AG20443 (cell line): ENCODE measurements around the gene TSPAN9.
A peak's percentile ranks its signal among the peaks of the same experiment; 100 is the strongest.

Source experiments
- DNase-seq: peaks from one replicate; pipeline ENCODE4 v3.0.0; 2012; ENCODE audit warnings: low spot score, mixed read lengths

Gene TSPAN9

DNA sequence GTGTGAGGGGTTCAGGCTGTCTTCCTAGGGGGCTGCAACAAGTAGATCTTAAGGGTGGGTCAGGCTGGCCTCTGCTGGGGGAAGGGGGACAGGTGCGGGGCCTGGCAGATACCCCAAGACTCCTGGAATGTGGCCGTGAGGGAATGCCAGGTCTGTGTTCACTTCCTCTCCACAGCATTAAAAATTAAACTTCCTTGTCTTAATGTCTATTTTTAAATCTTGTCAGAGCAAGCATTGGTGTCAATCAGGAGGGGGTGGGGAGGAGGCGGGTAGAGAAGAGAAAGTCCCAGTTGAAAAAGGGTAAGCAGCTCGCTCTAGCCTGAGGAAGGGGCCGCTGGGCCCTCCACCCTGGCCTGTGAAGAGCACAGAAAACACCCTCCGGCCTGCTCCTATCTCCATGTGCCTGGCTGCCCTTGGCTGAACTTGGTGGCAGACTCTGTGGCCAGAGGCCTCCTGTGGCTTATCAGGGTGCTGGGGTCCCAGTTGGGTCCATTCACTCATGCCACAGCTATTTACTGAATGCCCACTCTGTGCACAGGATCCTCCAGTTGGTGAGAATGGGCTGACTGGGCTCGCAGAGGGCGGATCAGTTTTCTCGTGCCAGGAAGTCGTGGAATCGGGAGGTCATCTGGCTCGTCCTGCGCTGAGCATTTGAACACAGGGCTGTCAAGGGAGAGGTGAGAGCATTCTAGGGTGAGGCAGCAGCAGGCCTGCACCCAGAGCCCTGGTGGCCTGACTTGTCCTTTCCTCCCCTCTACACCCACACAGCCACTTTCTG, 128.8 kb downstream of the TSPAN9 start:
- no peak for DNase-seq

DNA sequence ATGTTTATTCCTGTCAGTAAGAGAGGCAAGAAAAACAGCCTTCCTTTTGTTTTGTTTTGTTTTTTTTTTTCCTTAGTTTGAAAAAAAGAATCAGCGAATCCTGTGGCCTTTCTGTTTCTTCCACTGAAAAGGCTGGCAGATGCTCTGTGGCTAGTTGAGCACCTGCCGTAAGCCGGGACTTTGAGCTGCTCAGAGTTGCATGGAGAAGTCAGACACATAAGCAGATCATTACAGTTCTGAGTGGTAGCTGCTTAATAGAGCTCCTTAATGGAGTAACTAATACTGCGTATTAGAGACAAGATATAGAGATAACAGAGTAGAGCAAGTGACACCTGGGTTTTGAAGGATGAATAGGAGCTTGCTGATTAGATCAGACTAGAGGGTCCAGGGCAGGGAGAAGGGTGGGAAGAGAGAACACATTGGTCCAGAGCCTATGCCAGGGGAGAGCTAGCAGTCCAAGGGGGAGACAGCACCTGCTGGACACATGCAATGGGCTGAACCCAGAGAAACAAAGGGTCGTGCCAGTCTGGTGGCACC, 129.4 kb downstream of the TSPAN9 start:
- no peak for DNase-seq

DNA sequence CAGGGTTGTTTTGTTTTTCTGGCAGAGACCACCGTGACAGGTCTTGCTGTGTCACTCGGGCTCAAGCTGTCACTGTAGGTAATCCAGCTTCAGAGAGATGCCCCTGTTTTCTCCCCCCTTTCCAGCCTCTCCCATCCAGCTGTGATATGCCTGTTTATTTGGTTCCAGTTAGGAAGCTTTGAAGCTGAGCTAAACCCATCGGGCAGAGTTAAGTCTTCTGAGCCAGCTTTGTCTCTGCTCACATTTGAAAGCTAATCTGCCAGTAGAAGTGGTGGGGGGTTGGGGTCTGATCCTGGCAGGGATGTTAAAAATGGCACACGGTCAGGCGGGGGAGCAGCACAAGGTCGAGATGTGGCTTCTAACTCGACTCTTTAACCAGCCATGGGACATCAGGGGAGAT, 130.0 kb downstream of the TSPAN9 start:
- no peak for DNase-seq

DNA sequence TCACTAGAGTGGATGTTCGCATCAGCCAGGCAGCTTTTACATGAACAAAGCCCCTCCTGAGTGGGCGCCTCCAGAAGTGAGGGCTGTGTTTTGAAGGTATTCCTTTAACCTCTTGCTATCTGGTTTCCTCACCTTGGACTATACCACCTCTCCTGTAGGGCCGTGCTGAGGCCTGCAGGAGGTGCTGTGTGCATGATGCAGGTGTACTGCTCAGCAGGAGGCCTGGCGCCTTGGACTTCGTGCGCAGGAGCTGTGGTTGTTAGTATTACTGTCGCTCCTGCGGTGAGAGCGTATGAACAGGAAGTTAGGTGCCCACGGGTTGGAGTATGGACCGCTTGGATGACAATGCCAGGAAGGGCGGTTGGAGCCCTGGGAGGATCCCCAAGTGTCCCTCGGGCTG, 130.7 kb downstream of the TSPAN9 start:
- no peak for DNase-seq

DNA sequence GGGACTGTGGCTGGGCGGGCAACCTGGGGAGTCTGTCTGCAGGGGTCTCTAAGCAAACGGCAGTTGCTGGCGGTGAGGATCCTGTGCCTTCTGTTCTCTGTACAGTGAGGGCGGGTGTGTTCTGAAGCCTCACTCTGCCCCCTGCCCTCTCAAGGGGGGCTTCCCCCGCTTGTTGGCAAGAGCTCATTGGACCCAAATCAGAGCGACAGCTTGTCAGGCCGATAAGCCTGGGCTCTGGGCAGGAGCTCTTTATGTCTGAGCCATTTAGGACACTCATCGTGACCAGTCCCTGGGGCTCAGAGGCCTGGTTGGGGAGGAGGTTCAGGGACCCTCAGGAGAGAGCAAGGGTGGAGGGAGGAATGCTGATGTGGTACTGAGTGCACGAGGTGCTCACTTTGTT, 136.0 kb downstream of the TSPAN9 start:
- no peak for DNase-seq

DNA sequence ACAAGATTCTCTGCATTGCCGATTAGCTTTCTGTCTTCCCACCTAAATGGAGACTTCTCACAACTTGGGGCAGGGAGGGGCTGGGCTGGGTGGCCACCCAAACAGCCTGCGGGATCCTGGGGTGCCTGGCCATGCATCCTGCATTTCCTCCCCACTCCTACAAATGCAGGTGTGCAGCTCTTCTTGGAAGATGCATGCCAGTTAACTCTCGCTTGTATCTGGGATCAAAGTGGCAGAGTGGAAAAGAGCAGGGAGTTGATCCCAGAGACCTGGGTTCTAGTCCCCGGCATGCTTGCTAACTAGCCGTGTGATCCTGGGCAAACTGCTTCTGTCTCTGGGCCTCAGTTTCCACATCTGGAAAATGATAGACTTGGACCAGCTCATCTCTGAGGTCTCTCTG, 136.6 kb downstream of the TSPAN9 start:
- DNase-seq = no peak

DNA sequence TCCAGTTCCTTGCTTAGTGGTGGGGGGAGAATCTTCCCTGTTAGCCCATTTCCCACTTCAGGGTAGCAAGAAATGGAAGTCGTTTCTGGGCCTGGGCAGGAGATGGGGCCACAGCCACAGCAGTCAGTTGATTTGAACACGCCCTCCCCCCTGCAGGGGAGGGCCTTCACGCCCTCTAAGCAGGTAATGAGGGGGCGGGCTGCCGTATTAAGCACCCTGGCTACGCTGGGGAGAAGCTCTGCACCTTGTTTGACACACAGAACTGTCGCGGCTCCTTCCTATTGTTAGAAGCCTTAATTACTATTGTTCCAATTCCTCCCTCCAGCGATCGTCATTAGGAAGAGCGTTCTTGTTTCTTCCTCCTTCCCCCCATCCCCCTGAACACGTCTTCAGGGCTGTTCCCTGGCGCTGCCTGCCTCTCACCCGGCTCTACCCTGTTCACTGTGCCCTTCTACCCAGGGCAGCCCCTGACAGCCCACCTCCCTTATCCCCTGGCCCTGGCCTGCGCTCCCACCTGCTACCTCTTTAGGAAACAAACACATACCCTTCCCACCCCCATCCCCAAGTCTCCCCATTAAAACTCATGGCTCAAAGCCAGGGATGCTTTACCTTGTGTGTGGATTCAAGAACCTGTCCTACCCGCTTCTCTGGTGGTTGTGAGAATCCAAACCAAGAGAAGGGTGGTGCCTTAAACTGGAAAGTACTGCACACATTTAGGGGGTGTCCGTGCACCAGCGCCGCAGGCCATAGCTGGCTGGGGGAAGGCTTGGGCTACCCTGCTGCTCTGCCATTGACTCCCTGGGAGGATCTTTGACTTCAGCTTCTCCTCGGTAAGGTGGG, 137.6 kb downstream of the TSPAN9 start:
- no peak for DNase-seq

DNA sequence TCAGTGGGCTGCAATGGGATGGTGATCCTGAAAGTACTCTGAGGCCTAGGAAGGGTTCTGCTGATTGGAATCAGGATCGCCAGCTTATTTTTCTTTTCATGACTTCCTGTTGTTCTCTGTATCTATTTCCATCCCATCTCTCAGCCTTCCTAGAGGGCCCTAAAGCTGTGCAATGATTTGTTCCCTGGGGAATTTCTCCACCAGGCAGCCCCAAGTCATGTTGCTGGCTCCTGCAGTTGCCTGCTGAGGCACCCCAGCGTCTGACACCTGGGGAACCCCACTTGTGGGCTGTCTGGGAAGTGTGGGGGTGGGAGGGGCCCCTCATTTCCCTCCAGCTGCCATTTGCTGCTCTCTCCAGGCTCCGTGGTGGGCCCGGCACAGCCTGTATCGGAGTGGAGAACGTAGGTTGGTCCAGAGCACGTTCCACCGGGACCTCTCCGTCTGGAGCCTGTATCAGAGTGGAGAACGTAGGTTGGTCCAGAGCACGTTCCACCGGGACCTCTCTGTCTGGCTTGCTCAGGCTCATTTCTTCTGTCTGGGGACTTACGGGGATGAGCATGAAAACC, 138.3 kb downstream of the TSPAN9 start:
- no peak for DNase-seq

DNA sequence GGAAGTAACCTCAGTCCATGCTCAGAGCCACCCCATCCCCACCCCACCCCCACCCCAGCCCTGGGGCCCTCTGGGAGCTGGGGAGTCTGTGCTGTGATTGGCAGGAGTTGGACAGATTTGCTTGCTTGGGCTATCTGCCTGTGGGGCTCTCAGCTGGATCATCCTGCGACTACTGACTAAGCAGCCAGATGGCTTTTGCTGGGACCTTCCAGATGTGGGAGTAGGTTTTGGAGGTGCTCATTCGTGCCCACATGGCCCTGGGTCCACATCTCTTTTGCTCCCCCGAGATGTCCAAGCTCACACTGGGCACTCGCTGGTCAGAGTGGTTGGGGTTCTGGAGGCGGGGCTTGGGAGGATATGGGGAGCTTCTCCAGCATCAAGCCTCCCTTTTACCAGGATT, 138.9 kb downstream of the TSPAN9 start:
- DNase-seq = no peak

DNA sequence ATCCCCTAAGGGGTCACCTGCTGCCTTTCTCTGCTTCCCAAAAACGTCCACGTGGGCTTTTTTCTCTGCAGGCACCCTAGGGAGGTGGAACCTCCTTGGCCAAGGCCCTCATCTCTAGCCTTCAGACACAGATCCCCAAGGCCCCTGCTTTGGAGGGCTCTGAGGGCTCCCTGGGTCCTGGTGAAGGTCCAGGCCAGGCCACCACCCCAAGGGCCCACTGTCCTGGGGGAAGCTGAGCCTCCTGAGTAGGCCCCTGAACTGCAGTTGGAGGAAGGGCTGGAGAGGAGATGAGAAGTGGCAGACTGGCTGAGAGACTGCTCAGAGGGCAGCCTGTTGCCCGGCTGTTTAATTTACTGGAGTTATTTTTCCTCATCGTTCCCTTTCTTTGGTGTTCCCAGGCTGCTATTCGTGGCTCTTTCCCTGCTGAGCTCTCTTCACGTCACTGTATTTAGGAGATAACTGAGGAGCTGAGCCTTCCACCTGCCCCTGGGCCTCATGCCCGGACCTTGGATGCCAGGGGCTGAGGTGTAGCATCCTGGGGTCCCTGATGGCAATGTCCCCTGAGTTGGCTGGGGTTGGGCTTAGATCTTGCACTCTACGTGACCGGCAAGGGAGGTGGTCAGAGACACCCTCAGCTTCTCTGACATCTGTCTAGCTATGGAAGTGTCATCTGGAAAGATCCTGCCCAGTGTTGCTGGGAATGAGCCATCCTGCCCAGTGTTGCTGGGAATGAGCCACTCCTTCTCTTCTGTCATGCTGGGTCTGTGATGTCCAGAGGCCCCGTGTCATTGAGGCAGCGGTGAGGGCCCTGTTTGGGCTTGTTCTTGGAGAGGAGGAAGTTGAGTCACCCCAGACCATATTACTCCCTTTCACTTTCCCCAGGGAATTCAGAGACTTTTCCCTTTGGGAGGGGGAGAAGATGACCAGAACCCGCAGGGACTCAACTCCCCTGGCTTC, 139.8 kb downstream of the TSPAN9 start:
- DNase-seq = peak; percentile 70

DNA sequence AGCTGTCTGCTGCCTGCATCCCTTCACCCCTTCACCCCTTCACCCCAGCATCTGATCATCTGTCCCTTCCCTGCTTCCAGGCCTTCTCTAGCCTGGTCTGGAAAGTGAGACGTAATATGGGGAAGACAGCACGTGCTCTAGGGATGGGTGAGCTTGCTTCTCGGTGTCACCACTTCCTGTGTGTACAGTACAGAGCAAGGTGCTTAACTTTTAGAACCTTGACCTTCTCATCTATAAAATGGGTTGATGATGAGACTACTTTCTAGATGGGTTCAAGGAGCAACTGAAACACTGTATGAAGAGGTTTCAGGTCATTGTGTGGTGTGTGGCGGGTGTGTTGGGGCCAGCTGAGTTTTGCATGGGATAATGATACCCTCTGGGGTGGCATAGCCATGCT, 140.5 kb downstream of the TSPAN9 start:
- no peak for DNase-seq

DNA sequence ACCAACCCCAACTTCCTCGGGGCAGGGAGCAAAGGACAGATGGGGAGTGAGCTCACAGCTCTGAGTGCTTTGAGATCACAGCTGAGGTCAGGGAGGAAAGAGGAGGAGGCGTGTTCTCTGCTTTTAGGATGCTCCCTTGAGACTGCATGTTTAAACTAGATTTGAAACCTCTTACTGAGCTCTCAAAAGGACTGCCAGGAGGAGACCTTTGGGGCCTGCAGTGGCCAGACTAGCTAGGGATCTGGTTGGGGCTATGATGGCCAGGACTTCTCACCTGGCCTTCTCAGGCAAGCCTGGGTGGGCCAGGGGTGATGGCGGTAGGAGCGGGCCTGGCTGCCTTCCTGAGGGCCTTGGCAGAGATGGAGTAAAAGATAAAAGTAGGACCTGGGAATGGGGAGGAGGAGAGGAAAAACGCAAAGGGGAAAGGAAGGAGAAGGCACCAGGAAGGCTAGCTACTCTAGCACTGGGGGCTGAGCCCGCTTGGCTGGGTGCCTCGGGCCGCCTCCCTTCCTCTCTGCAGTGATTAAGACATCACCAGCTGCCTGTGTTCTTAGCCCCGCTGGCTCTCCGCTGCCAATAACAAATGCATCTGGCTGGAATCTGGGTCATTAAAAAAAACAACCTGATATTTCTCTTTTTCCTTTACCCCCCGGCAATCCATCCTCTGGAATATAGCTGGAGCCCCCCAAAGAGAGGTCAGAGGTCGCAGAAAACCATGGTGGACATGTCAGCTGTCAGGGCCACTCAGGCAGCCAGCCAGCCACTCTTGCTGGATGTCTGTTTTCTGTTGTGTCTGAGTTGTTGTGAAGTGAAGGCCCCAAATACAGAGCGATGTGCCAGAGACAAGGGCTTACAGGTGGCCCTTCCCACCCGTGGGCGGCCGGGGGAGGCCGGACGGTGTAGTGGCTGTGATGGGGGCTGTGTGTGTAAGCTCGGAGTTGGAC, 141.3 kb downstream of the TSPAN9 start:
- peak; percentile 94 for DNase-seq

DNA sequence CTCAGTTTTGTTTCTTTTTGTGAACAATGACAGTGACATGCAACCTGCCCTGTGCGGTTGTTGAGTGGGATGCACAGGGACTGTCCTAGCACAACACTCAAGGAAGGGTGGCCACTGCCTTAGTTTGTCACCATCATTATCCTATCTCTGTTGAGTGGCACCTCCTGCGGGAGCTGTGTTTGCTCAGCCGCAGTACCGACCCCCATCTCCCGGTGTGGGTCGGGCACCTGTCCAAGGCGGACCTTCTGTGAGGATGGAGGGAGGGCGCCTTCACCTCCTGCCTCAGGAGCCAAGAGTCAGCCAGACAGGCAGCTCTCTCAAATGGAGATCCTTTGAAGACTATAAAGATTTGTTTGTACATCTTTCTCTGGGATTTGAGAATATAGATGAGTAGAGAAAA, 142.1 kb downstream of the TSPAN9 start:
- no peak for DNase-seq

DNA sequence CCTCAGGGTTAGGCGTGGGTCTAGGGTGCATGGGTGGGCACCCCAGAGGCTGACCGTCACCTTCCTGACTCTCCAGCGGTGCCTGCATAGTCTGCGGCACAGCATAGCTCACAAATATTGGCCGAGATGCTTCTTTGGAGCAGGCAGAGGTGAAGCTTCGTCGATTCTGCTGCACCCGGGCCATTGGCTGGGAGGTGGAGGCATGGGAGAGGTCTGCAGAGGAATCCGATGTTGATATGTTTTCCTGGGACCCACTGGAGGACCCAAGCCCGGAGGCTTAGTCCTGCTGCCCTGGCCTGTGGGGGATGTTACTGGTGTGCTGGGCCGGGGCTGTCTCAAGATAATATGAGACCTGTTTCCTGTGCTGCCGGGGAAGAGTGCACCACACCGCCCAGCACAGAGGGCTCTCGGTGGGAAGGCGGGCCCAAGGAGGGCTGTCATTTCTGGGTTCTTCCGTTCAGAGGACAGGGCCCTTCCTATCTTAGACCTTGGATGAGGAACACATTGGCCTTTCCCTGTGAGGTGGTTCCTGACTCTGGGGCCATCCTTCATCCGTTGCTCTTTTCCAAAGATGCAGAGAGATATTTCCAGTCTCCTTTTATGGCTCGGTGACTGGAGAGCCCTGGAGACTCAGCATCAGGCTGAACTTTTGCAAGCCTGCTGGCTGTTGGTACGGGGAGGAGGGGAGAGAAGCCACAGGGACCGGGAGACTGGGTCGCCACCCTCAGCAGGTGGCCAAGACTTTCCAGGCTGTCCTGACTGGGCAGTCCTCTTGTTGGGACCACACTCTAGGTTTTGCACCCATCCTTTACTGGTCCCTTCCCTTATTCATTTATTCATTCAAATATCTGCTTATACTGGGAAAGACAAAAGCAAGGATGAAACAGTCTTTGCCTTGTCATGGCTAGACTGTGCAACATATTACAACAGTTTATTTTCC, 143.5 kb downstream of the TSPAN9 start:
- DNase-seq = no peak

DNA sequence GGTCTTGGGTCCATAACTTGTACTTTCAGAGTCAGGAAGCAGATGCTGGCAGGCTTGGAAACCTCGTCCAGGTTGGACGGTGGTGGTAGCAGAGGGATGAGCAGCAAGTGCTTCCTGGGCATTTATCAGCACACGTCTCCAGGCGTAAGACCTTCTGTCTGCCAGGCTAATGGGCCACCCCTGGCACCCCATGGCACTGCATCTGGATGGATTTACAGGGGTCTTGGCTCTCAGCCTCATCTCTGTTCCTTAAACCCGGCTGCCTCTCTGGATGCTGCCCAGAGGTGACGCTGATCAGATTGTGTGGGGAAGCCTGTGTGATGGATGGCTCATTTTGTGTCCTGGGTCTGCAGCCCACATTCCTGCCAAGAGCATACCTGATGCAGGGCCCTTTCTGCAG, 145.1 kb downstream of the TSPAN9 start:
- no peak for DNase-seq

DNA sequence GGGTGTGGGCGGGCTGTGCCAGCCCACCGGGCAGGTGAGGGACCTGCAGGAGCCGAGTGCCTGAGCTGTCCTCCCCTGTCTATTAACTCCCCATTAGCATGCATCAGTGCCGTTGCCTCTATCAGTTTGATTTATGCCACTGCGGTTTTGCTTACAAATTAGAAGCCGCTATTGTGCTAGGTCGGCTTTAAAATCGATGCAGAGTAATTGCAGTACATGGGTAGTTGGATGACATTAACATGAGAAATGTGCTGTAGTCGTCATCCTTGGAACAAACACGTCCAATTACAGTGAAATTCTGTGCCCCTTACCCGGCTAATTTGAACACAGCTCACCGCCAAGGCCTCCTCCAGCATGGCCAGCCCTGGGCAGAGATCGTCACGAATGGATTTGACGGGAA, 145.8 kb downstream of the TSPAN9 start:
- DNase-seq = no peak

DNA sequence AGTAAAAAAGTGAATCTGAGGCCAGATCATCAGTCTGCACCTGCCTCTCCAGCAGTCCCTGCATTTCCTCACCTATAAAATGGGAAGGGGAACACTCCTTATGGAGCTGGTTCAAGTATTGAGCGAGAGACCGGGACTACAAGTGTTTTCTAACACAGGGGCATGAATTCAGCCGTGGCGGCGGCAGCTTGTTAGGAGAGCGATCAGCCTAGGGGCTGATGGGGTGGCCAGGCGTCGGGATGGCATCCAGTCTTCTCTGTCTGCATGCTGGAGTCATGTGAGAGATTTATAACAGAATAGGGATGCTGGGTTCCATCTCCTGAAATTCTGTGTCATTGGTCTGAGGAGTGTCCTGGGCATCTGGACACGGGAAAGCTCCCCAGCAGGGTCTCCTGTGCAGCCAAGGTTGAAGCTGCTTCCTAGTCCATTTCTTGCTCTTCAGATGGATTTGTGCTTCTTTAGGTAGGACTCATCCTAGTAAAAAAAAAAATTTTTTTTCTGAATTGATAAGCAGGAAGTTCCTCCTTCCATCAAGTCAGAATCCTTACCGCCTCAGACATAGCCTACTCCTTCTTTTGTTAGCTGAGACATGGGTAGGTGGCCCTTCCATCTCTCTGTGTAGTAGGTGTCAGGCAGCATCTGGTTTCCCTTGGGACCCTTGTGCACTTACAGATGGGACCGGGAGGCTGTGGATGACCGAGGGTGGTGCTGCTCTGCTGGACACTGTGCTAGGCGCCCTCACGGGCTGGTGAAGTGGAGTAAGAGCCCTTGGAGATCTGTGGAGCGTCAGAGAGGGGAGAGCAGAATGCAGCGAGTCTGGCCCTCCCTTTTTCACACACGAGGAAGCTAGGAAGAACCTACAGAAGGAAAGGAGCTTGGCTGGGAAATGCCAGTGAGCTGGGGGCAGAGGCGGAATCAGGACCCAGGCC, 146.7 kb downstream of the TSPAN9 start:
- no peak for DNase-seq

DNA sequence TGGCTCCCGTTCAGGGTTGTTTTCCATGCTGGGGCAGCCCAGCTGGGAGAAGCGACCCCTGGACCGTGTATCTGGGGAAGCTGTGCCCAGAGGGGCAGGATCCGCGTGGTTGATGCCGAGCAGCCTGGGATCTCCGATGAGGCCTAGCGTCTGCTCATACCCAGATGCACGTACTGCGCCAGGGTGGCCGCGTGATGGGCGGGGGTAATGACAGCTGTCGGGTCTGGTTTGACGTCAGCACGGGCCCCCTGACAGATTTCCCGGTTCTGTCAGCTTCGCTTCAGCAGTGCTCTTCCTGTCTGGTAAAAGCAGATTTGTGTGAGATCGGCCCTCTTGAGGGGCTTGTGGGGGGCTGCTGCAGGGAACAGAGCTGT, 147.3 kb downstream of the TSPAN9 start:
- DNase-seq = no peak
